GM12878 (cell line): Measurements from ENCODE around the gene RNF11.

ENCODE experiments used
- CTCF ChIP-seq, 3 experiments: IDR thresholded peaks in 2 of 3; conservative IDR thresholded peaks in 1 of 3; 2 replicates each; pipeline ENCODE4 v1.5.1; 2011; ENCODE audit warnings: low read depth in 3 of 3, low read length in 3 of 3, mild to moderate bottlenecking in 3 of 3, control low read depth in 2 of 3, moderate library complexity in 2 of 3, inconsistent platforms in 1 of 3, mixed read lengths in 1 of 3; ENCODE audit not compliant: control insufficient read depth in 2 of 3, insufficient read depth in 1 of 3; ENCODE audit errors: extremely low read depth in 1 of 3
- EP300 ChIP-seq, 2 experiments: fragments of 150-350 bp in 1 of 2; IDR thresholded peaks; 2 replicates each; pipeline ENCODE4 v1.6.1; 2011 to 2012; ENCODE audit warnings: low read depth in 2 of 2, low read length in 2 of 2, borderline replicate concordance in 1 of 2, improper control_type of control experiment in 1 of 2, inconsistent platforms in 1 of 2; ENCODE audit not compliant: control insufficient read depth in 1 of 2
- MAX ChIP-seq: IDR thresholded peaks from 2 replicates; pipeline ENCODE4 v1.6.1; 2012; ENCODE audit warnings: low read depth, low read length, improper control_type of control experiment

GRCh38 chr1:51313961-51314777 is 78.1 kb downstream of the RNF11 start:
- TF ChIP-seq CTCF (IDR thresholded peaks at IDR 0.05 in 2 of 3, conservative IDR thresholded peaks at IDR 0.05 in 1 of 3; ENCODE audit: control insufficient read depth in 2 of 3, extremely low read depth in 1 of 3, insufficient read depth in 1 of 3, low read depth in 3 of 3, low read length in 3 of 3) (no peak), MAX (no peak), EP300 (IDR thresholded peaks at IDR 0.05; ENCODE audit: borderline replicate concordance in 1 of 2, control insufficient read depth in 1 of 2, low read depth in 2 of 2, low read length in 2 of 2) (no peak)
